ENCODE measurements around the gene OR4D2. TPM values are rescaled to one million over a fixed set of nuclear protein-coding genes. Genes with fewer than 3 reads are reported as not detected.

The OR4D2 gene
- polyA plus RNA-seq, 3 donors: not detected

DNA sequence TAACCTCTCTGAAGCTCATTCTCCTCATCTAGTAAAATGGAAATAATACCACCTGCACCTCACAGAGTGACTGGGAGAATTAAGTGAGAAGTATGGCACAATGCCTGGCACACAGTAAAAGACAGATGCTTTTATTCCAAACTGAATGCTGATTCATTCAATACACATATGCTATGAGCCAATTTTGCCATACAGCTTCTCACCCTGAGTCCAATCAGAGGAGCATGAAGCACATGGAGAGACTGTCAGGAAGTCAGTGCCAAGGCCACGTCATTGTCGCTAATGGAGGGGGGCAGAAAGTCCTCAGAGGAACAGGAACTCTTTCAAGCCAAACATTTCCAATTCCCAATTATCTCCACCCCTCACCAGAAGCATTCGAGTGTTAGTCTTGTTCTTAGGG is 40.7 kb downstream of the OR4D2 start:
- Histone ChIP-seq H3K9me3 (replicated peaks in 1 of 2; ENCODE audit: control insufficient read depth in 1 of 2, insufficient read depth in 1 of 2, low read length in 2 of 2) (no peaks in the 10 kb centered on the region), H3K27me3 (ENCODE audit: control insufficient read depth in 2 of 2, insufficient read depth in 2 of 2, low read length in 2 of 2) (no peaks in the 10 kb centered on the region), H3K4me2 (replicated peaks; ENCODE audit: extremely low read depth, low read length, poor library complexity, severe bottlenecking) (no peak overlapping the region), H2AFZ (ENCODE audit: insufficient read depth, low read depth, low read length, poor library complexity, severe bottlenecking) (no peak overlapping the region), H3K27ac (ENCODE audit: low read depth in 1 of 2, low read length in 2 of 2) (no peak overlapping the region), H4K20me1 (ENCODE audit: insufficient read depth, low read length) (no peaks in the 10 kb centered on the region), H3K4me3 (replicated peaks in 1 of 3; ENCODE audit: low read depth in 2 of 3, low read length in 3 of 3) (no peak overlapping the region), H3K36me3 (replicated peaks in 1 of 2; ENCODE audit: control insufficient read depth in 1 of 2, insufficient read depth in 2 of 2, low read length in 2 of 2) (peaks cover 10 to 19% of the 10 kb centered on the region in 2 donors), H3K9ac (ENCODE audit: insufficient read depth, low read length, poor library complexity, severe bottlenecking) (no peak overlapping the region), H3K4me1 (ENCODE audit: control insufficient read depth in 1 of 2, insufficient read depth in 2 of 2, low read length in 2 of 2) (no peaks in the 10 kb centered on the region), H3K79me2 (ENCODE audit: insufficient read depth, low read length) (no peaks in the 10 kb centered on the region)
- Mint-ChIP-seq H3K9me3 (peaks cover 0 to 1% (median 0%) of the 10 kb centered on the region in 7 donors), H3K36me3 (peaks cover 35 to 36% of the 10 kb centered on the region in 2 donors), H3K27me3 (ENCODE audit: low read depth in 3 of 3) (peaks cover 0 to 2% (median 2%) of the 10 kb centered on the region in 3 donors), H3K4me3 (no peak overlapping the region), H3K27ac (no peak overlapping the region), H3K4me1 (no peaks in the 10 kb centered on the region)
- intact Hi-C loops (cut with micrococcal nuclease): no loop called here
- TF ChIP-seq, protein P1, sequence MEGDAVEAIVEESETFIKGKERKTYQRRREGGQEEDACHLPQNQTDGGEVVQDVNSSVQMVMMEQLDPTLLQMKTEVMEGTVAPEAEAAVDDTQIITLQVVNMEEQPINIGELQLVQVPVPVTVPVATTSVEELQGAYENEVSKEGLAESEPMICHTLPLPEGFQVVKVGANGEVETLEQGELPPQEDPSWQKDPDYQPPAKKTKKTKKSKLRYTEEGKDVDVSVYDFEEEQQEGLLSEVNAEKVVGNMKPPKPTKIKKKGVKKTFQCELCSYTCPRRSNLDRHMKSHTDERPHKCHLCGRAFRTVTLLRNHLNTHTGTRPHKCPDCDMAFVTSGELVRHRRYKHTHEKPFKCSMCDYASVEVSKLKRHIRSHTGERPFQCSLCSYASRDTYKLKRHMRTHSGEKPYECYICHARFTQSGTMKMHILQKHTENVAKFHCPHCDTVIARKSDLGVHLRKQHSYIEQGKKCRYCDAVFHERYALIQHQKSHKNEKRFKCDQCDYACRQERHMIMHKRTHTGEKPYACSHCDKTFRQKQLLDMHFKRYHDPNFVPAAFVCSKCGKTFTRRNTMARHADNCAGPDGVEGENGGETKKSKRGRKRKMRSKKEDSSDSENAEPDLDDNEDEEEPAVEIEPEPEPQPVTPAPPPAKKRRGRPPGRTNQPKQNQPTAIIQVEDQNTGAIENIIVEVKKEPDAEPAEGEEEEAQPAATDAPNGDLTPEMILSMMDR (IDR thresholded peaks at IDR 0.05): no peak
- DNase-seq: no peak
- WGBS (ENCODE audit: insufficient coverage): 100% methylated on average over 1 of the region's 3 CpGs

DNA sequence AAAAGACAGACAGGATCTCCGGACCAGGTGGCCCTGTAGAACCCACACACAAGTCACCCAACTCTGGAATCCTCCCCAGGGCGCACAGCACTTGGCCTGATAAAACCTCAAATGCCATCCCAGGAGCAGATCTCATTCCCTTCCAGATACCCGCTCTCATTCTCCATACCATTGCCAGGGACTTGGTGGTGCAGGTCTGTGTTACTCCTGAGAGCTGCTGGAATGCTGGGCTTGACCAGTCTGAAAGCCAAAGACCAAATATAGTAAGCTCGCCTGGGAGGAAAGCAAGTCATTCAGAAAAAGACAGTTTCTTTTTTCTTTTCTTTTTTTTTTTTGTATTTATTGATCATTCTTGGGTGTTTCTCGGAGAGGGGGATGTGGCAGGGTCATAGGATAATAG is 41.6 kb downstream of the OR4D2 start:
- intact Hi-C loops (cut with micrococcal nuclease): no loop called here
- no peaks in the 10 kb centered on the region for H3K79me2 ChIP-seq (ENCODE audit: insufficient read depth, low read length)
- no peaks in the 10 kb centered on the region for H4K20me1 ChIP-seq (ENCODE audit: insufficient read depth, low read length)
- Mint-ChIP-seq H3K27ac (no peak overlapping the region), H3K4me3 (no peak overlapping the region), H3K27me3 (ENCODE audit: low read depth in 3 of 3) (peaks cover 0 to 2% (median 2%) of the 10 kb centered on the region in 3 donors), H3K9me3 (peaks cover 0 to 1% (median 0%) of the 10 kb centered on the region in 7 donors), H3K4me1 (no peaks in the 10 kb centered on the region), H3K36me3 (peaks cover 39 to 41% of the 10 kb centered on the region in 2 donors)
- H3K27me3 ChIP-seq (ENCODE audit: control insufficient read depth in 2 of 2, insufficient read depth in 2 of 2, low read length in 2 of 2): no peaks in the 10 kb centered on the region
- DNase-seq: no peak
- H3K9me3 ChIP-seq (replicated peaks in 1 of 2; ENCODE audit: control insufficient read depth in 1 of 2, insufficient read depth in 1 of 2, low read length in 2 of 2): no peaks in the 10 kb centered on the region
- WGBS (ENCODE audit: insufficient coverage): 100% methylated on average over 3 of the region's 5 CpGs
- H3K4me3 ChIP-seq (replicated peaks in 1 of 3; ENCODE audit: low read depth in 2 of 3, low read length in 3 of 3): no peak overlapping the region
- peaks cover 19 to 28% of the 10 kb centered on the region in 2 donors for H3K36me3 ChIP-seq (replicated peaks in 1 of 2; ENCODE audit: control insufficient read depth in 1 of 2, insufficient read depth in 2 of 2, low read length in 2 of 2)
- no peak overlapping the region for H3K4me2 ChIP-seq (replicated peaks; ENCODE audit: extremely low read depth, low read length, poor library complexity, severe bottlenecking)
- H3K27ac ChIP-seq (ENCODE audit: low read depth in 1 of 2, low read length in 2 of 2): no peak overlapping the region
- no peaks in the 10 kb centered on the region for H3K4me1 ChIP-seq (ENCODE audit: control insufficient read depth in 1 of 2, insufficient read depth in 2 of 2, low read length in 2 of 2)
- no peak overlapping the region for H3K9ac ChIP-seq (ENCODE audit: insufficient read depth, low read length, poor library complexity, severe bottlenecking)
- TF ChIP-seq, protein P1 (IDR thresholded peaks at IDR 0.05): no peak
- no peak overlapping the region for H2AFZ ChIP-seq (ENCODE audit: insufficient read depth, low read depth, low read length, poor library complexity, severe bottlenecking)

Measured in CD14-positive monocyte (primary cell).